Mesenchymal stem cell (in vitro differentiated cells and primary cell): ENCODE data around the gene USP6NL.

Source experiments
- DNase-seq: peaks from one replicate; pipeline ENCODE4 v3.0.0-alpha.2; 2013
- H2AFZ ChIP-seq: one replicate; pipeline ENCODE4 v1.6.1; 2013; ENCODE audit warnings: low read depth, mild to moderate bottlenecking, control low read depth, inconsistent platforms, low read length, moderate library complexity
- H2AK5ac ChIP-seq: 2 replicates; pipeline ENCODE4 v1.6.1; 2013; ENCODE audit warnings: low read length, moderate library complexity, mild to moderate bottlenecking, inconsistent platforms; ENCODE audit not compliant: severe bottlenecking
- H2BK120ac ChIP-seq: one replicate; pipeline ENCODE4 v1.6.1; 2013; ENCODE audit warnings: low read depth, mild to moderate bottlenecking, inconsistent platforms, low read length, moderate library complexity
- H2BK12ac ChIP-seq, 2 experiments: one replicate each; pipeline ENCODE4 v1.6.1; 2013; ENCODE audit warnings: inconsistent platforms in 2 of 2, low read length in 2 of 2, mild to moderate bottlenecking in 2 of 2, moderate library complexity in 2 of 2, control low read depth in 1 of 2
- H2BK15ac ChIP-seq: one replicate; pipeline ENCODE4 v1.6.1; 2013; ENCODE audit warnings: mild to moderate bottlenecking, low read depth, inconsistent platforms; ENCODE audit not compliant: poor library complexity, severe bottlenecking
- H2BK5ac ChIP-seq: 2 replicates; pipeline ENCODE4 v1.6.1; 2013; ENCODE audit warnings: low read depth, mild to moderate bottlenecking, low read length, control low read depth, inconsistent platforms; ENCODE audit not compliant: poor library complexity, severe bottlenecking
- H3K14ac ChIP-seq, 2 experiments: one replicate each; pipeline ENCODE4 v1.6.1; 2013; ENCODE audit warnings: inconsistent platforms in 2 of 2, low read length in 2 of 2, control low read depth in 1 of 2, mild to moderate bottlenecking in 1 of 2, moderate library complexity in 1 of 2
- H3K18ac ChIP-seq, 2 experiments: one replicate each; pipeline ENCODE4 v1.6.1; 2013; ENCODE audit warnings: inconsistent platforms in 2 of 2, low read length in 2 of 2, control low read depth in 1 of 2, low read depth in 1 of 2, mild to moderate bottlenecking in 1 of 2
- H3K23ac ChIP-seq, 2 experiments: one replicate each; pipeline ENCODE4 v1.6.1; 2013; ENCODE audit warnings: inconsistent platforms in 2 of 2, low read length in 2 of 2, mild to moderate bottlenecking in 2 of 2, moderate library complexity in 2 of 2, control low read depth in 1 of 2
- H3K27ac ChIP-seq: 2 replicates; pipeline ENCODE4 v1.5.1; 2013; ENCODE audit warnings: mild to moderate bottlenecking, moderate library complexity, low read length, control low read depth, inconsistent platforms; ENCODE audit not compliant: poor library complexity, severe bottlenecking
- H3K27me3 ChIP-seq, 2 experiments: 2 replicates each; pipeline versions ENCODE4 v1.6.1 to v1.7.0; 2013; ENCODE audit warnings: low read length in 2 of 2, mild to moderate bottlenecking in 2 of 2, moderate library complexity in 2 of 2, control low read depth in 1 of 2, inconsistent platforms in 1 of 2; ENCODE audit not compliant: control insufficient read depth in 1 of 2, insufficient read depth in 1 of 2
- H3K36me3 ChIP-seq, 2 experiments: 2 replicates each; pipeline versions ENCODE4 v1.6.1 to v1.7.0; 2013; ENCODE audit warnings: low read length in 2 of 2, control low read depth in 1 of 2, inconsistent platforms in 1 of 2, low read depth in 1 of 2, mild to moderate bottlenecking in 1 of 2; ENCODE audit not compliant: insufficient read depth in 2 of 2, control insufficient read depth in 1 of 2
- H3K4ac ChIP-seq, 2 experiments: one replicate each; pipeline ENCODE4 v1.6.1; 2013; ENCODE audit warnings: inconsistent platforms in 2 of 2, low read length in 2 of 2, mild to moderate bottlenecking in 2 of 2, moderate library complexity in 2 of 2, control low read depth in 1 of 2, low read depth in 1 of 2
- H3K4me1 ChIP-seq: 2 replicates; pipeline ENCODE4 v1.6.1; 2013; ENCODE audit warnings: low read depth, low read length, control low read depth; ENCODE audit not compliant: control insufficient read depth, insufficient read depth
- H3K4me2 ChIP-seq: 2 replicates; pipeline ENCODE4 v1.6.1; 2013; ENCODE audit warnings: low read length, mild to moderate bottlenecking, inconsistent platforms; ENCODE audit not compliant: poor library complexity, severe bottlenecking
- H3K4me3 ChIP-seq, 2 experiments: 2 replicates each; pipeline versions ENCODE4 v1.5.1 to v1.7.0; 2013; ENCODE audit warnings: low read length in 2 of 2, mild to moderate bottlenecking in 2 of 2, control low read depth in 1 of 2, low read depth in 1 of 2; ENCODE audit not compliant: insufficient read depth in 1 of 2
- H3K79me1 ChIP-seq: replicated peaks from 2 replicates; pipeline ENCODE4 v1.6.1; 2013; ENCODE audit warnings: mild to moderate bottlenecking, control low read depth, low read length, inconsistent platforms; ENCODE audit not compliant: poor library complexity, severe bottlenecking
- H3K9ac ChIP-seq: 2 replicates; pipeline ENCODE4 v1.7.0; 2013; ENCODE audit warnings: mild to moderate bottlenecking, low read length, moderate library complexity
- H3K9me3 ChIP-seq: 2 replicates; pipeline ENCODE4 v1.7.0; 2013; ENCODE audit warnings: mild to moderate bottlenecking, low read length; ENCODE audit not compliant: control insufficient read depth
- H4K8ac ChIP-seq: one replicate; pipeline ENCODE4 v1.6.1; 2013; ENCODE audit warnings: inconsistent platforms, mild to moderate bottlenecking, low read length, moderate library complexity
- H4K91ac ChIP-seq: one replicate; pipeline ENCODE4 v1.6.1; 2013; ENCODE audit warnings: mild to moderate bottlenecking, low read length, inconsistent platforms
- WGBS: methylation state at CpG from one replicate; pipeline ENCODE4 v1.1.7; 2013; ENCODE audit warnings: mixed read lengths; 5-methylcytosine and 5-hydroxymethylcytosine counted together

The USP6NL gene

DNA sequence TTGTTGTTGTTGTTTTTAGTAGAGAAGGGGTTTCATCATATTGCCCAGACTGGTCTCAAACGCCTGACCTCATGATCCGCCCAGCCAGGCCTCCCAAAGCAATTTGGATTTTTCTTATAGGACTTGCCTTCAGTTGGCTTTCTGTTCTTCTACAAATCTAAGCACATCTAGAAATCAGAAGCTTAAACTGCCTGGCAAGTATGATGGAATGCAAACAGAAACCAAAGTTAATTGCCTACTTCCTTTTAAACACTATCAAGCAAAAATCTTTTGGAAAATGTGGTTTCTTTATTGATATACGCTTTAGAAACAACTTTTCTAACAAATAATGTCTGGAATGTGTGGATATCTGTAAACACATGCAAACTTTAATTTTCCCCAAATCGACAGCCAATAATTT, 64.9 kb downstream of the USP6NL start:
- Histone ChIP-seq H3K23ac (no peak overlapping the region), H4K91ac (no peak overlapping the region), H3K79me1 (peaks cover 16% of the 10 kb centered on the region), H2BK5ac (no peak overlapping the region), H3K18ac (peak overlapping the region in 1 of 2 experiments; percentile 86), H2BK120ac (no peak overlapping the region), H3K27ac (no peak overlapping the region), H4K8ac (peak overlapping the region; percentile 15), H2AFZ (no peak overlapping the region), H2AK5ac (no peak overlapping the region), H3K9me3 (no peaks in the 10 kb centered on the region), H3K4me3 (no peak overlapping the region), H3K27me3 (no peaks in the 10 kb centered on the region), H3K36me3 (no peaks in the 10 kb centered on the region), H3K4me1 (peaks cover 3% of the 10 kb centered on the region), H3K4ac (no peak overlapping the region), H2BK12ac (peak overlapping the region in 1 of 2 experiments; percentile 54), H3K4me2 (no peak overlapping the region), H3K14ac (no peak overlapping the region), H2BK15ac (no peak overlapping the region), H3K9ac (peak overlapping the region; percentile 11)
- WGBS = 36% methylated on average over 3 of the region's 4 CpGs
- peak; percentile 66 for DNase-seq

GRCh38 chr10:11541296-11541695, 70.2 kb downstream of the USP6NL start:
- H3K4me3 ChIP-seq = no peak overlapping the region
- no peak overlapping the region for H2BK120ac ChIP-seq
- H3K9me3 ChIP-seq = no peaks in the 10 kb centered on the region
- no peak overlapping the region for H2AFZ ChIP-seq
- H4K8ac ChIP-seq = no peak overlapping the region
- H3K14ac ChIP-seq = no peak overlapping the region
- no peak overlapping the region for H3K23ac ChIP-seq
- no peak overlapping the region for H3K4ac ChIP-seq
- H2AK5ac ChIP-seq = no peak overlapping the region
- H3K79me1 ChIP-seq = peaks cover 30% of the 10 kb centered on the region
- no peak for DNase-seq
- WGBS = 99% methylated on average over 3 of the region's 3 CpGs
- no peak overlapping the region for H3K9ac ChIP-seq
- no peak overlapping the region for H2BK15ac ChIP-seq
- no peak overlapping the region for H3K4me2 ChIP-seq
- H3K36me3 ChIP-seq = no peaks in the 10 kb centered on the region
- H2BK5ac ChIP-seq = no peak overlapping the region
- no peaks in the 10 kb centered on the region for H3K27me3 ChIP-seq
- H3K4me1 ChIP-seq = peaks cover 5% of the 10 kb centered on the region
- H3K18ac ChIP-seq = no peak overlapping the region
- no peak overlapping the region for H2BK12ac ChIP-seq
- H3K27ac ChIP-seq = no peak overlapping the region
- H4K91ac ChIP-seq = no peak overlapping the region

DNA sequence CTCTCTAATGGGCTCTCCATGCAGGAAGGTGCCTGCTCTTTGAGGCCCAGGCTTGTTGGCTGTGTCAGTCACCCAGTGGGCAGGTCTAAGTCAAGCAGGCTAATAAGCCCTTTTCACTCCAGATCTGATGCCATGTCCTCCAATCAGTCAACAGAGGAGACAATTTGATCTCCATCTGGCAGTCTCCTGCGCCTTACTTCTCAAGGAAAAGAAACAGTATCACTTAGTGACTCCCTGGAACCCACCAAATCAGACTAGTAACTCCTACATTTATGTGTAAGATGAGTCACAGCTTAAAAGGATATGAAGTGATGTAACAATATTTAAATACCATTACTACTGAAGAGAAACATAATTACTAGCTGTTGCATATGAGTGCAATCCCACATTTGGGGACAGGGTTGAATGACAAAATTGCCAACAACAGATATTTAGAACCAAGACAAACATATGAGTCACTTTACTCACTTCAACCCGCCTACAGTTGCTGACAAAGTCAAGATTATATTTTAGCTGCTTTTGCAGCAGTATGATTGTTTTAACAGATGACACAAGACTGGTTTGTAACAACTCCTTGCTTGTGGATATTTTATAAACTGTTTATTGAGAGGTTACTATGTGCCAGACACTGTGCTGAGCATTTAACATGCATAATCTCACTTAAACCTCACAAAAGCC, 72.1 kb downstream of the USP6NL start:
- Histone ChIP-seq H3K36me3 (no peaks in the 10 kb centered on the region), H3K14ac (peak overlapping the region in 1 of 2 experiments; percentile 83), H2BK5ac (no peak overlapping the region), H3K4me3 (no peak overlapping the region), H3K4ac (peak overlapping the region in 1 of 2 experiments; percentile 15), H3K9ac (no peak overlapping the region), H3K18ac (peak overlapping the region in 1 of 2 experiments; percentile 67), H2BK120ac (no peak overlapping the region), H3K27me3 (no peaks in the 10 kb centered on the region), H3K23ac (no peak overlapping the region), H2BK15ac (no peak overlapping the region), H3K4me1 (peaks cover 5% of the 10 kb centered on the region), H4K8ac (peak overlapping the region; percentile 62), H2BK12ac (peak overlapping the region; percentile 9 to 79), H4K91ac (peak overlapping the region; percentile 37), H3K79me1 (peaks cover 32% of the 10 kb centered on the region), H3K27ac (no peak overlapping the region), H2AFZ (no peak overlapping the region), H3K9me3 (no peaks in the 10 kb centered on the region), H2AK5ac (no peak overlapping the region), H3K4me2 (no peak overlapping the region)
- WGBS = no CpG with 5 or more reads among the region's 2 CpGs
- peak; percentile 58 for DNase-seq

DNA sequence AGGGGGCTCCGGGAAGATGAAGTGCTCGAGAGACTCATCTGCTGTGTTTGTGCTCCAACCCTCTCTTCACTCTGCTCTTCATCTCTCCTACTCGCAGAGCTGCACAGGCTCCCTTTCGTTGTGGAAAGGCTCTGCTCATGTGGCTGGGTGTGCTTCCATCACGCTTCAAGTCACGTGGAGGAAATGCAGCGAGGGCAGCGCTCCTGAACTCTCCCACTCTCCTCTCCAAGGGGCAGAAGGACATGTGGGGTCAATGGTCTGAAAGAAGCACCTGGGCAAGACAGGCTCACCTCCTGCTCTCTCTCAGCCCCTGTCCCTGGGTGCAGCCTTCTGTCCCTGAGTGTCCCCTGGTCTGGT, 72.6 kb downstream of the USP6NL start:
- Histone ChIP-seq H3K14ac (peak overlapping the region in 1 of 2 experiments; percentile 83), H2BK12ac (peak overlapping the region; percentile 9 to 79), H2AK5ac (no peak overlapping the region), H3K79me1 (peaks cover 33% of the 10 kb centered on the region), H3K4me1 (peaks cover 5% of the 10 kb centered on the region), H3K27me3 (no peaks in the 10 kb centered on the region), H4K91ac (peak overlapping the region; percentile 37), H2BK120ac (no peak overlapping the region), H3K4me3 (no peak overlapping the region), H3K4me2 (no peak overlapping the region), H3K9ac (no peak overlapping the region), H2AFZ (no peak overlapping the region), H3K23ac (no peak overlapping the region), H3K9me3 (no peaks in the 10 kb centered on the region), H3K36me3 (no peaks in the 10 kb centered on the region), H3K18ac (peak overlapping the region in 1 of 2 experiments; percentile 67), H4K8ac (peak overlapping the region; percentile 62), H3K4ac (no peak overlapping the region), H2BK5ac (no peak overlapping the region), H2BK15ac (no peak overlapping the region), H3K27ac (no peak overlapping the region)
- no peak for DNase-seq
- 88% methylated on average over 8 of the region's 8 CpGs for WGBS
